Stimulated activated CD4-positive, alpha-beta T cell treated with anti-CD3 and anti-CD28 coated beads, Interleukin-1b, Interleukin-23, amount 100 ng/mL, for 1 hour (primary cell): ENCODE measurements around the gene PRIMA1.

Experiments
- DNase-seq, 2 donors: peaks; one replicate each; pipeline ENCODE4 v3.0.0-alpha.2; 2020; ENCODE audit warnings: low read depth in 2 of 2

The PRIMA1 gene

GRCh38 chr14:93674343-93674742 is 113.9 kb downstream of the PRIMA1 start:
- DNase-seq: no peak

GRCh38 chr14:93669632-93670031 is 118.7 kb downstream of the PRIMA1 start:
- no peak for DNase-seq
